ENCODE data around the gene C2orf49.
"Not testable (repeated sequence)": the region's sequence is repeated elsewhere in the genome, so short reads cannot be mapped to it uniquely, and the experiment has no call there.

The C2orf49 gene

DNA sequence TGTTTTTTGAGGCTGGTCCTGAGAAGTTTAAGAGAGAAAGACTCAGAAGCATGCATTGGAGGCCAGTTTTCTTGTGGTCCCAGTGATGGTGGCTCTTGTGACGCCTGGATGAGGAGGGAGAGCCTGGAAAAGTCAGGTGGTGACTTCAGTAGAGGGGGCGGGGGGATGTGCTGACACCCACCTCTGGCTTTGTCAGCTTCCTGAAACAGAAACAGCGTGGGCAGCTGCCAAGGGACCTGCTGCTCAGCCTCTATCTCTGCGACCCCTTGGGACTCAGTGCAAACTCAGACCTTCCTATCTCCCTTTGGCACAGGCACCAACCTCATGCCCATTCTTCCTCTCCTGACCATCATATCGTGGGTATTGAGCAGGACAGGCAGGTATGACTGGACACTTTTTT is 14.2 kb upstream of the C2orf49 start:
- DNase-seq: no peak

GRCh38 chr2:105324101-105324500 is 13.2 kb upstream of the C2orf49 start:
- no peak for DNase-seq

DNA sequence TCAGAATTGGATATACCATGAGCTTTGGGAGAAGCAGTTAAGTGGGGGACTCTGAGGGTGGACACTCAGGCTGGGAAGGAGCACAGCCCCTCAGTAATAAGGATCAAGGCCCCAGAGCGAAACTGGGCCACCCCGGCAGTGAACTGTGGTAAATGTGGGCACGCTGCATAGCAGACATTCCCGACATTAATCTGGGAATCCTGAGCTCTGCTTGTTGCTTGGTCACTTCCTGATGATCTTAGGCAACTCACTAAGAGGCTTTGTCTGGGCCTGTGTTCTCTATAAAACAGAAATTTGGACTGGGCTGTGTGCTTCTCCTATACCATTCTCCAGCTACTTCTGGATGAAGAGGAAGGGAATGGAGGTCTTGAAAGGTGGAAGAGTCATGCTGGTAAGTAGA is 12.6 kb upstream of the C2orf49 start:
- no peak for DNase-seq

GRCh38 chr2:105325389-105325963 is 11.9 kb upstream of the C2orf49 start:
- no peak for DNase-seq

GRCh38 chr2:105327271-105327670 is 10.1 kb upstream of the C2orf49 start:
- DNase-seq: not testable (repeated sequence)

- DNase-seq: no peak
Measured at GRCh38 chr2:105327690-105328089, 9.7 kb upstream of the C2orf49 start.

GRCh38 chr2:105328281-105329196 is 8.8 kb upstream of the C2orf49 start:
- no peak for DNase-seq

DNA sequence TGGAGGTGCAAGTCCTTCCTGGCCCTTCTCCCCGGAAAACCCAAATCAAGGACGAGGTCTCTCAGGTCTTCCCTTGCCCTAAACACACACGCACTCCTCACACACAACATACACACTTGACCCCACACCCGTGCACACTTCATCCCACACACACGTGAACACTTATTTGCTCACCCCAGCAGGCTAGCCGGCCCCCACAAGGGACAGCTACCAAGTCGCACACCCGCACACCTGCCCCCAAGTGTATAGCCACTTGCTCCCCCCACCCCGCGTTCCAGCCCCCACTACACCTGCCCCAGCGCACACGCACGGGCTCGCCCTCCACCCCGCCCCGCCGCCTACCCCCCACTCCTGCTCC is 8.2 kb upstream of the C2orf49 start:
- DNase-seq: no peak

DNA sequence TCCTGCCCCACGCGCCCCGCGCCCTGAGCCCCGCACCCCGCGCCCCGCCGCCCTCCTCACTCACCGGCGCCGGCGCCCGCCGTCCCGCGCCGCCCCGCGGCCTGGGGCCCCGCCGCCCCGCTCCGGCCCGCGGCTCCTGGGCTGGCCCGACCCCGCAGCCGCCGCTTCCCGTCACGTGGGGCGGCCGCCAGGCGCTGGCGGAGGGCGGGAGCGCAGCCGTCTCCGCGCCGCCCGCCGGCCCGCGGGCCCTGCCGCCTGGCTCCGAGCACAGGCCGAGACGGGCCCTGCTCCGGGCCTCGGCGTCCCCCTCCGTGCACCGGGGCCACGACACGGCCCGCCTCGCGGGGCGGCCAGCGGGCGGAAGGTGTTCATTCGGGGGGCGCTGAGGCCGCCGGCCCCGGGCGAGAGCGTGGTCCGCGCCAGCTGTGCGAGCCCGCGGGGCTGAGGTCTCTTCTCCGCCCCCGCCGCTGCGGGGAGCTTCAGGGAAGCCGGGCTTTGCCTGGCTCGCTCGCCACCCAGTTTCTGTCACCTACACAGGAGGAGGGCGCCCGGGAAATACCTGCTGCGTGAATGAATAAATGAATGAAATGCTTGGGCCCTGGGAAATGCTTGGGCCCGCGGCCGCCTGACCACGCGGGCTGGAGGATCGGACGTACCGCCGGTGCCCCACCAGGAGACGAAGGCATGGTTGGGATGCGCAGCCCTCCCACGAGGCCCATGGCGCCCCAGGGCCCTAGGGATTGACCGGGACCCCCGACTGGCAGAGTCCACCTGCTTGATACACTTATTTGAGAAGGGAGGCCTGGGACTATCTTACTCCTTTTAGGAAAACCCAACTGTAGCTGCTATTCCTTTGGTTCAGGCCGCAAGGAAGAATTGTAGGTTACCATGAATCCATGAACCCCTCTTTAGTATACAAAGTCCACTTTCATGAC is 7.5 kb upstream of the C2orf49 start, which contains the start of gene TGFBRAP1:
Gene TGFBRAP1 (minus strand): TSS at position 175 of the 935 bp plus-strand sequence. CDS start 21,434 bp downstream, outside the sequence.
- peak; percentile 59 for DNase-seq

DNA sequence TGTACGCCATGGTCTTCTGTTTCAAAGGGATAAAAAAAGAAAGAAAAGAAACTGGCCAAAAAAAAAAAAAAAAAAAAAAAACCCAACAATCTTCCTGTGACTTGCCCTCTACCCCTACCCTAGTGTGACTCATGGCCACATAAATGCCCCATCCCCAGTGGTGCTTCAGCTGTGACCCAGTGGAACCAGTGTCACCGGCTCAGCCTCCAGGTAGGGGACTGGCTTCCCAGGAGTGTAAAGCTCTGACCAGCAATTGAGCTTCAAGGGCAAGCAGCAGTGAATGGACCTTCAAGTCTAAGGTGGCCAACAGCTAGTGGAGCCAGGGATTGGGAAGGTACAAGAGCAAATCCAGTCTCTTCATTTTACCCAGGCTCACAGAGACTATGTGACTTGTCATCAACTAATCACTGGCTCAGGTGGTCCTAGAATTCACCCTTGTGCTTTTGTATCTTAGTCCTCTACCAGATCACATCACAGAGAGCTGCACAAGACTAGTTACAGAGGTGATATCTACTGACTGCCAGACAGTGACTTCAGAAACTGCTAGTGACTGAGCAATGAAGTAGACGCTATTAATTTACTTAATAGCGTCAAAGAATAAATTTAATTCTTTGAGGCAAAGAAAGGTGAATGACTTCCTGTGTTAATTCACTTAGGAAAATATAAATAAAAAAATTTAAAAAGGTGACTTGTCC is 6.5 kb upstream of the C2orf49 start:
- no peak for DNase-seq

GRCh38 chr2:105334211-105334610 is 3.1 kb upstream of the C2orf49 start:
- no peak for DNase-seq

DNA sequence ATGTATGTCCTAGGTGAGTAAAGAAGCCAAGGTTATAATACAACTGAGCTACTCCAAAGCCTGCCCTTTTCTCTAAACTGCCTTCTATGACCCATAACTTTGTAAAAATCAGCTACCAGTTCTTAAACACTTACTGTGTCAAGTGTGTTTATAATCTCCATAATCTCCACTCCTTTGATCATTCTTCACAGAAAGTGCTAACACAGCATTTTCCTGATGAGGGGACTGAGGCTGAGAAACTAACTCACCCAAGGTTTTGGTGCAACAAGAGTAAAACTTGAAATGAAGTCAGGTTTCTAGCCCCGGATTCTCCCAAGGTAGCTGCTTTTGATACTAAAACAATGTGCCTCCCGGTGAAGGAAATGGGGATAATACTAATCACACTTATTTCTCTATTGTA is 1.9 kb upstream of the C2orf49 start:
- no peak for DNase-seq

DNA sequence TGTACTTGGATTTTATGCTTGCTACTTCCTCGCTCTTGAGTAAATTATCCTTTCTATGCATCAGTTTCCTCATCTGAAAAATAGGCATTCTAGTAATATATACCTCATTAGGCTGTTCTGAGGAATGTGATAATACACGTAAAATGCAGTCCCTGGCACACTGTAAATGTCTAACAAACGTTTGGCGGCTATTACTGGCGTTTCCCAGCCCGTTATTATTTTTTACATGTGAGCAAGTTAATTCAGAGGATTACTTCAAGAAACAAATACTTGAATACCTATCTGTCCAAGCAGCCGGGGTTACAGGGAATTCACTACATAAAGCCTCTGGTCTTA is 586 bp upstream of the C2orf49 start:
- DNase-seq: no peak

DNA sequence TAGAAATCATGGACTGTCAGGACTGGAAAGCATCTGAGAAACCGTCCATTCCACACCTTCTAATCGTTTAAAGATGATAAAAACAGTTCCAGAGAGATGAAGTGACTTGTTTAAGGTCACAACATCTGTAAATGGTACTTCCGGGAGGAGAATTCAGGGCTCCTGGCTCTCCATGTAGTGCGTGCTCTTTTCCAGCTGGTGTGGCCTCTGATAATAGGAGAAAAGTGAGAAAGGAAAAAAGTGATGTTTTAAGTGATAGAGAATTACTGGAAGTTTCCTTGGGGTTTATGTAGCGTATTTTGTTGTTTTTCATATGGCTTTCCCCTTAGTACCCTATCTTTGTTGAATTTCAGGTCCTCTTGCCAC is 663 bp downstream of the C2orf49 start:
- no peak for DNase-seq

GRCh38 chr2:105339414-105339813 is 2.1 kb downstream of the C2orf49 start:
- no peak for DNase-seq

- no peak for DNase-seq
Measured at GRCh38 chr2:105344704-105345345, 7.5 kb downstream of the C2orf49 start.

GRCh38 chr2:105357122-105357521 is 19.8 kb downstream of the C2orf49 start:
- DNase-seq: no peak

DNA sequence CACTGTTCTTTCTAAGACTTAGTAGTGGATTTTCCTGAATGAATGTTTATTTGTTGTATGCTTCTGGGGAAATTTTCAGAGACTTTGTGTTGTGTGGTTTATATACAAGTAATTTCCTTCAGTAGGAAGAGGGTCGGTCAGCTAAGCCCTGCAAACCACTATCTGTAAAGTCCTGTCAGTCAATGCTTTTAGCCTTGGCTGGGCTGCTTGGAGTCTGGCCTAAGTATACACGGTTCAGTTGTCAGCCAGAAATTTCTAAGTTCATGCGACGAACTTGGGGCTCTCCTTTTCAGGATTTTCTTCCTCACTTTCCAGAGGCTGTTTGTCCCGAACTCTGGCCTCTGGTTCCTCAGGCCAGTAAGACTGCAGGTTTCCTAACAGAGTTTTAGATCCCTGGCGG is 21.3 kb downstream of the C2orf49 start:
- DNase-seq: no peak

DNA sequence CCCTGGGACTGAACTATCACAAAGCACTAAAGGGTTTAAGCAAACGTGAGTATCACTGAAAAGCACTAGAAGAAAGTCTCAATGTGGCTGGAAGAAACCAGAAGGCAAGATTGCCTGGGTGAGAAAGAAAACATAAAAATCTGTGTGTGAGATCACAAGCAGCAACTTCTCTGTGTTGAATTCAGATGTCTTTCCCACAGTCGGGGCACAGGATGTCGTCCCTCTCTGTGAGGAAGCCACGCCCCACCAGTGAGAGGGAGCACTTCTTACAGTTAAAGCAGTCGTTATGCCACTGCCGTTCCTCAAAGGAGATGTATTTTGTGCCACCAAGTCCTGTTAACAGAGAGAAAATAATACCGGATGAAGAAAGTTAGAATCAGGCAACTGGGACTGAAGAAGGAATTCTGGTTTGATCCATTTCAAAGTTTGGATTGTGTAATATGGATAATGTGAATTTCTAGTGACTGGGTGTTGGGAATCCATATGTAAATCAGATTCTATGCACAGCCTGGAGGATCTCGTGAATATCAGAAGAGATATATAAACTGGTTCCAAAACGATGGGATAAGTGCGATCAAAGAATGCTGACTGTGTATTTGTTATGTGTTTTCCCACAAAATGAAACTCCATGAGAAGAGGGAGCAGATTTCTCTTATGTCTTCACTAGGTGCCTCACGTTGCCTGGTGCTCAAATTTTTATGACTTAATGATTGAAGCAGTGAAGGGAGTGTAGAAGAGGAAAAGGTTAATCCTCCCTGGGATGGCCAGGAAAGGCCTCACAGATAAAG is 24.0 kb downstream of the C2orf49 start:
- DNase-seq: peak; percentile 36

DNA sequence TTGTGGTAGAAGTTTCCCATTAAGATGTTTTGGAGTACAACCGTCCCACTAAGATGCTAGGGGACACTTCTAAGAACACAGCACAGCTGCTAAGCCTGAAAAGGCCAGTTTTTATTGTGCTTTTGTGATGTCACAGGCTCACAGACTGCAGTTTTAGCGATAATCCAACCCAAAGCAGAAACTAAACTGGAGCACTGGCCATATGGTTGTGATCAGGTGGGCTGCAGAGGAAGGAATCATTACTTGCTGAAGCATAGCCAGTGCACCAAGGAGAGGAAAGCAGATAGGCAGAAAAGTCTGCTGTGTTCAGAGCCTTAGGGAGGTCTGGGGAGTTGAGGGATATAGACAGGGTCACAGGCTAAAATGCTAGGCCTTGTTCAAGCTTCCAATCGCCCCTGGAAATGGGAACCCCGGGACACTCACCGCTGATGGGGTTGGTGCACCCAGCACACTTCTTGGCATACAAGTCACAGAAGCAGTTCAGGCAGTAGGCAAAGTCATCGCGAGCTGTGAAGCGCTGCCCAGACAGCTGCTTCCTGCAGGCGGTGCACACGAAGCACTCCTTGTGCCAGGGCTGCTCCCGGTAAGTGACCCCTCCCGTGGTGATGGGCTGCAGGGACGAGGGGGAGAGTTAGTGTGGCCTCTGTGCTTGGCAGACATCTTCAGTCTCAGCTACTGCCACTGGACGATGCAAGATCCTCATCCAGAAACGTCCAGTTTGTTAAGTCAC is 25.7 kb downstream of the C2orf49 start:
- DNase-seq: no peak

All from activated CD8-positive, alpha-beta memory T cell treated with anti-CD3 and anti-CD28 coated beads, Interleukin-2, amount 50 U/mL, for 4 hours (primary cell).